Stimulated activated CD8-positive, alpha-beta memory T cell treated with anti-CD3 and anti-CD28 coated beads, Interleukin-12 subunit alpha, Interleukin-12 subunit beta, amount 100 ng/mL, for 24 hours (primary cell): ENCODE data around the gene RARA.
"Not testable (repeated sequence)": the region's sequence is repeated elsewhere in the genome, so short reads cannot be mapped to it uniquely, and the experiment has no call there.

Experiments
- DNase-seq: peaks from one replicate; pipeline ENCODE4 v3.0.0-alpha.2; 2020; ENCODE audit errors: extremely low read depth

Gene RARA

GRCh38 chr17:40297511-40297910 is 11.5 kb upstream of the RARA start:
- DNase-seq = no peak

GRCh38 chr17:40298726-40299125 is 10.3 kb upstream of the RARA start:
- no peak for DNase-seq

- not testable (repeated sequence) for DNase-seq
These were observed 9.7 kb upstream of the RARA start for GRCh38 chr17:40299159-40299757.

GRCh38 chr17:40301315-40301714 is 7.7 kb upstream of the RARA start:
- DNase-seq = no peak

GRCh38 chr17:40303009-40303657 is 5.8 kb upstream of the RARA start:
- DNase-seq = no peak

GRCh38 chr17:40303708-40304551 is 5.0 kb upstream of the RARA start:
- no peak for DNase-seq

GRCh38 chr17:40304552-40304863 is 4.5 kb upstream of the RARA start:
- DNase-seq = not testable (repeated sequence)

GRCh38 chr17:40304866-40305265 is 4.1 kb upstream of the RARA start:
- DNase-seq = not testable (repeated sequence)

- DNase-seq = no peak
These were observed 2.6 kb upstream of the RARA start for GRCh38 chr17:40306395-40306794.

GRCh38 chr17:40307001-40307730 is 1.8 kb upstream of the RARA start:
- no peak for DNase-seq

GRCh38 chr17:40307740-40308239 is 1.2 kb upstream of the RARA start:
- DNase-seq = no peak

GRCh38 chr17:40309949-40310510 is 1.1 kb downstream of the RARA start:
- DNase-seq = no peak

- DNase-seq = no peak
These were observed 2.0 kb downstream of the RARA start for GRCh38 chr17:40310882-40311391.

- DNase-seq = no peak
These were observed 2.6 kb downstream of the RARA start for GRCh38 chr17:40311575-40311974.

GRCh38 chr17:40312131-40312731 is 3.3 kb downstream of the RARA start:
- DNase-seq = no peak

- no peak for DNase-seq
These were observed 4.1 kb downstream of the RARA start for GRCh38 chr17:40312893-40313667.

GRCh38 chr17:40313668-40314583 is 4.9 kb downstream of the RARA start:
- no peak for DNase-seq

GRCh38 chr17:40314584-40314956 is 5.6 kb downstream of the RARA start:
- peak; percentile 62 for DNase-seq

- no peak for DNase-seq
These were observed 6.2 kb downstream of the RARA start for GRCh38 chr17:40315206-40315605.
